OCI-LY7 (cell line): ENCODE results near the gene PIP5K1C. TPM values are rescaled to one million over a fixed set of nuclear protein-coding genes. Genes with fewer than 3 reads are reported as not detected.

Experiments
- BruUV-seq: library from RNA; stranded (reverse); fragments of 400-500 nt; replicated peaks from 2 replicates; lab custom pipeline; 2021; lab: Mats Ljungman, UMichigan
- CTCF ChIA-PET: fragments of 300-600 bp; sonication (Branson Sonifier 250); formaldehyde crosslinking; loops from one replicate; lab custom pipeline; 2022; ENCODE audit warnings: antibody characterized with exemption; ENCODE audit not compliant: unreplicated experiment; lab: Charles Lee
- POLR2A ChIA-PET: fragments of 300-600 bp; sonication (Branson Sonifier 250); formaldehyde crosslinking; loops from one replicate; lab custom pipeline; 2022; ENCODE audit warnings: antibody characterized with exemption; lab: Charles Lee
- DNase-seq: peaks from one replicate; pipeline ENCODE4 v3.0.0-alpha.2; 2015; ENCODE audit warnings: low spot score
- H2AFZ ChIP-seq: fragments of 200-600 bp; sonication (generic), shearing (Covaris generic); 2 replicates; pipeline ENCODE4 v1.6.1; 2014; ENCODE audit warnings: mild to moderate bottlenecking, antibody characterized with exemption, low read length, moderate library complexity
- H3K27ac ChIP-seq: fragments of 200-600 bp; sonication (generic); 2 replicates; pipeline ENCODE4 v1.5.1; 2014; ENCODE audit warnings: mixed run types, low read depth, mild to moderate bottlenecking, moderate library complexity, low read length, inconsistent platforms; ENCODE audit not compliant: poor library complexity, severe bottlenecking
- H3K36me3 ChIP-seq: fragments of 200-600 bp; sonication (generic); 2 replicates; pipeline ENCODE4 v1.6.1; 2014; ENCODE audit warnings: mild to moderate bottlenecking, antibody characterized with exemption, low read length, moderate library complexity, mixed read lengths; ENCODE audit not compliant: insufficient read depth
- H3K4me1 ChIP-seq: fragments of 200-600 bp; sonication (generic); 2 replicates; pipeline ENCODE4 v1.5.1; 2014; ENCODE audit warnings: mild to moderate bottlenecking, low read length; ENCODE audit not compliant: insufficient read depth, poor library complexity, severe bottlenecking
- H3K4me2 ChIP-seq: fragments of 200-600 bp; sonication (generic); 2 replicates; pipeline ENCODE4 v1.6.1; 2014; ENCODE audit warnings: mild to moderate bottlenecking, low read length
- H3K4me3 ChIP-seq: fragments of 200-600 bp; sonication (generic); 2 replicates; pipeline ENCODE4 v1.5.1; 2014; ENCODE audit warnings: mild to moderate bottlenecking, low read depth, low read length; ENCODE audit not compliant: poor library complexity, severe bottlenecking
- H3K79me2 ChIP-seq: fragments of 200-600 bp; sonication (generic); 2 replicates; pipeline ENCODE4 v1.6.1; 2016; ENCODE audit warnings: low read depth, mild to moderate bottlenecking, low read length, moderate library complexity, mixed read lengths; ENCODE audit not compliant: insufficient read depth
- H3K9me2 ChIP-seq: fragments of 200-600 bp; sonication (generic); 2 replicates; pipeline ENCODE4 v1.6.1; 2016; ENCODE audit warnings: mild to moderate bottlenecking, low read length, mixed read lengths; ENCODE audit not compliant: insufficient read depth
- H3K9me3 ChIP-seq: fragments of 200-600 bp; sonication (generic); 2 replicates; pipeline ENCODE4 v1.6.1; 2014; ENCODE audit warnings: mild to moderate bottlenecking, mixed run types, low read length, mixed read lengths
- H4K20me1 ChIP-seq: fragments of 200-600 bp; sonication (generic); 2 replicates; pipeline ENCODE4 v1.6.1; 2014; ENCODE audit warnings: mild to moderate bottlenecking, antibody characterized with exemption, low read length, moderate library complexity, mixed read lengths; ENCODE audit not compliant: insufficient read depth
- CTCF ChIP-seq: fragments of 200-600 bp; sonication (generic); conservative IDR thresholded peaks from 2 replicates; pipeline ENCODE4 v1.5.1; 2014; ENCODE audit warnings: mild to moderate bottlenecking, antibody characterized with exemption, low read length, moderate library complexity, mixed read lengths
- EZH2phosphoT487 ChIP-seq: fragments of 200-600 bp; sonication (generic); IDR thresholded peaks from 2 replicates; pipeline ENCODE4 v1.6.1; 2018; ENCODE audit warnings: low read depth, borderline replicate concordance, mild to moderate bottlenecking, mixed run types, antibody characterized with exemption, low read length, moderate library complexity, mixed read lengths
- intact Hi-C: fragments of 100-400 bp; cut with micrococcal nuclease; formaldehyde crosslinking; loops from one replicate; pipeline ENCODE4 v1.10.0; 2022; ENCODE audit not compliant: unreplicated experiment
- total RNA-seq, 2 experiments: library from RNA; depleted of rRNA in 1 of 2; stranded (reverse); fragments of >200 nt in 1 of 2; shearing (Covaris generic) in 1 of 2; gene quantifications; 2 replicates each; pipeline ENCODE4 v1.2.3, GENCODE V29; 2014 to 2022

PIP5K1C gene
- total RNA-seq, 2 experiments from 2014 or later, result 7.6 to 15.1 TPM

GRCh38 chr19:3633559-3633988, 66.7 kb downstream of the PIP5K1C start:
- POLR2A ChIA-PET, result no interaction called here
- no peak for TF ChIP-seq EZH2phosphoT487
- no peak for TF ChIP-seq CTCF
- no peaks in the 10 kb centered on the region for H3K4me1 ChIP-seq
- no peaks in the 10 kb centered on the region for H3K36me3 ChIP-seq
- no peaks in the 10 kb centered on the region for H3K79me2 ChIP-seq
- H3K4me3 ChIP-seq, result no peak overlapping the region
- H3K4me2 ChIP-seq, result no peak overlapping the region
- CTCF ChIA-PET, result no interaction called here
- H3K9me2 ChIP-seq, result no peaks in the 10 kb centered on the region
- BruUV-seq, result no TSS peak
- no peak overlapping the region for H2AFZ ChIP-seq
- no peak for DNase-seq
- no peak overlapping the region for H3K27ac ChIP-seq
- intact Hi-C loops, result no loop called here
- no peaks in the 10 kb centered on the region for H4K20me1 ChIP-seq
- H3K9me3 ChIP-seq, result no peaks in the 10 kb centered on the region

DNA sequence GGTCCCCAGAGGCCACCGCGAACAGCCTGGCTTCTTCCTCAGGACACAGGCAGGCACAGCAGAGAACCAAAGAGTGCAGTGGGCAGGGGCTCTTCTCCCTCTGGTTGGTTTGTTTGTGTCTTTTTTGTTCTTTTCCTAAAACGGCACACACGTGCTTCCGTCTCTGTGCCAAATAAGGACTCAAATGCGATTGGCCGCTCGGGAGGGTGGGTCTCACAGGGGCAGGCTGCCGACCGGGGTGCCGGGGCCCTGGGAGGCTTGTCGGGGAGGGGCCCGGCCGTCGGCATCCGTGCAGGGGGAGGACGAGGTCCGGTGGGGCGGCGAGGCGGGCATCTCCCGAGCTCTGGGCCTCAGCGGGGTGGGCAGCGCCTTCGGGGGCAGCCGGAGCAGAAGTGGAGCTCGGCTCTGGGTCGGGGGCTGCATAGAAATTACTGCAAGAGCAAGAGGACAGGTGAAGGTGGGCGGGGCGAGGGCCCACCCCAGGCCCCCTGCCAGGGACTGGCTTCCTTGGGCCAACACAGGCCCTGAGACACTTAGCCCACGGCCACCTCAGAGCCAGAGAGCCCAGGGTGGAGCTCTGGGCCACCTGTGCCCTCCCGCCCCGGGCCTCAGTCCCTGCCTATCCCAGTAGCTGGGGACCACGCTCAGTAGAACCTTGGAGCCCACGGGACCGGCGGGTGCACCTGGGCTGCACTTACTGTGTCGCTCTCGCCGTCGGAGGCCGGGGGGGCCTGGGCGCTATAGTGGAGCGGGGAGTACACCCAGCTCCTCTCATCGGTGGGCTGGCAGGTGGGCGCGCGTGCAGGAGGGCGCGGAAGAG, 67.3 kb downstream of the PIP5K1C start:
- intact Hi-C loops, result no loop called here
- no peak for DNase-seq
- BruUV-seq, result no TSS peak
- H3K79me2 ChIP-seq, result no peaks in the 10 kb centered on the region
- H4K20me1 ChIP-seq, result no peaks in the 10 kb centered on the region
- no peaks in the 10 kb centered on the region for H3K9me3 ChIP-seq
- H3K36me3 ChIP-seq, result no peaks in the 10 kb centered on the region
- no peaks in the 10 kb centered on the region for H3K9me2 ChIP-seq
- H3K4me2 ChIP-seq, result no peak overlapping the region
- H3K4me3 ChIP-seq, result no peak overlapping the region
- H3K27ac ChIP-seq, result no peak overlapping the region
- CTCF ChIA-PET, result interaction anchor here (1.0 kb wide), 1 partner anchor 57 kb away, joined by 3 read pairs; no protein-coding TSS in a partner anchor
- TF ChIP-seq CTCF, result no peak
- TF ChIP-seq EZH2phosphoT487, result no peak
- POLR2A ChIA-PET, result no interaction called here
- H2AFZ ChIP-seq, result no peak overlapping the region
- no peaks in the 10 kb centered on the region for H3K4me1 ChIP-seq

- H3K4me3 ChIP-seq, result no peak overlapping the region
- H4K20me1 ChIP-seq, result no peaks in the 10 kb centered on the region
- intact Hi-C loops, result no loop called here
- no peaks in the 10 kb centered on the region for H3K9me3 ChIP-seq
- H3K79me2 ChIP-seq, result no peaks in the 10 kb centered on the region
- BruUV-seq, result no TSS peak
- TF ChIP-seq CTCF (no peak), EZH2phosphoT487 (no peak)
- H3K4me2 ChIP-seq, result no peak overlapping the region
- ChIA-PET POLR2A (no interaction called here), CTCF (interaction anchor here (1.0 kb wide), 1 partner anchor 58 kb away, joined by 3 read pairs; no protein-coding TSS in a partner anchor)
- no peak overlapping the region for H2AFZ ChIP-seq
- H3K27ac ChIP-seq, result no peak overlapping the region
- no peaks in the 10 kb centered on the region for H3K36me3 ChIP-seq
- DNase-seq, result no peak
- H3K9me2 ChIP-seq, result no peaks in the 10 kb centered on the region
- peaks cover 4% of the 10 kb centered on the region for H3K4me1 ChIP-seq
These were observed 68.2 kb downstream of the PIP5K1C start for GRCh38 chr19:3632098-3632497.
